Natural killer cell (primary cell): Measurements from ENCODE around the gene ST3GAL3. TPM values are rescaled to one million over a fixed set of nuclear protein-coding genes. Genes with fewer than 3 reads are reported as not detected.

ENCODE experiments used
- ATAC-seq, 3 donors: fragments of 150-1000 bp in 2 of 3; fragments of 200-7000 bp in 1 of 3; cut with Tn5 transposase; 1 replicate in 1 of 3; 2 replicates in 2 of 3; pipeline ENCODE4 v1.10.0; 2021; ENCODE audit warnings: mild to moderate bottlenecking in 2 of 3, moderate library complexity in 2 of 3
- DNase-seq, 2 donors: peaks; one replicate each; pipeline versions ENCODE4 v3.0.0 to v3.0.0-alpha.2; 2013 to 2021; ENCODE audit warnings: mixed read lengths in 1 of 2
- H3K27ac ChIP-seq: one replicate; pipeline ENCODE4 v1.5.1; 2013; ENCODE audit warnings: mild to moderate bottlenecking, low read length
- H3K27me3 ChIP-seq: one replicate; pipeline ENCODE4 v1.6.1; 2013; ENCODE audit warnings: low read length; ENCODE audit not compliant: control insufficient read depth, insufficient read depth
- H3K36me3 ChIP-seq: one replicate; pipeline ENCODE4 v1.6.1; 2013; ENCODE audit warnings: low read length; ENCODE audit not compliant: control insufficient read depth, insufficient read depth
- H3K4me1 ChIP-seq: one replicate; pipeline ENCODE4 v1.6.1; 2013; ENCODE audit warnings: low read length; ENCODE audit not compliant: control insufficient read depth, insufficient read depth
- H3K4me3 ChIP-seq: one replicate; pipeline ENCODE4 v1.5.1; 2013; ENCODE audit warnings: low read length
- H3K9me3 ChIP-seq: one replicate; pipeline ENCODE4 v1.6.1; 2013; ENCODE audit warnings: low read length; ENCODE audit not compliant: control insufficient read depth, insufficient read depth
- H3K27ac Mint-ChIP-seq, 2 donors: one replicate each; pipeline ENCODE4 v1.8.0; 2022; ENCODE audit warnings: mild to moderate bottlenecking in 2 of 2, mixed read lengths in 2 of 2, moderate library complexity in 1 of 2
- H3K27me3 Mint-ChIP-seq, 2 donors: one replicate each; pipeline ENCODE4 v1.8.0; 2022; ENCODE audit warnings: low read depth in 2 of 2, mixed read lengths in 2 of 2
- H3K36me3 Mint-ChIP-seq: one replicate; pipeline ENCODE4 v1.8.0; 2022; ENCODE audit warnings: mixed read lengths
- H3K4me1 Mint-ChIP-seq, 2 donors: one replicate each; pipeline ENCODE4 v1.8.0; 2022; ENCODE audit warnings: mixed read lengths in 2 of 2
- H3K4me3 Mint-ChIP-seq: one replicate; pipeline ENCODE4 v1.8.0; 2022; ENCODE audit warnings: mild to moderate bottlenecking, moderate library complexity, mixed read lengths
- H3K9me3 Mint-ChIP-seq, 2 donors: one replicate each; pipeline ENCODE4 v1.8.0; 2022; ENCODE audit warnings: mixed read lengths in 2 of 2
- CTCF ChIP-seq: fragments of 200-600 bp; IDR thresholded peaks from one replicate; pipeline ENCODE4 v1.8.0; 2022; ENCODE audit warnings: antibody characterized with exemption
- WGBS: methylation state at CpG from one replicate; pipeline ENCODE4 v1.1.7; 2013; ENCODE audit warnings: missing lambda C conversion rate; ENCODE audit not compliant: insufficient coverage; 5-methylcytosine and 5-hydroxymethylcytosine counted together
- intact Hi-C: fragments of 100-400 bp; cut with micrococcal nuclease; formaldehyde crosslinking; loops from one replicate; pipeline ENCODE4 v1.14.2; 2022
- total RNA-seq, 4 donors: library from RNA; stranded (reverse); fragments of 120-200 nt in 1 of 4; gene quantifications; one replicate each; pipeline versions ENCODE4 v1.2.3 to v1.2.4, GENCODE V29; 2013 to 2022

ST3GAL3 gene
- total RNA-seq, 3 donors from 2014 or later (not counting 1 experiment from before 2014, with no cell fraction given), result 22.2 to 27.3 (median 22.3) TPM

- H3K4me3 Mint-ChIP-seq, result no peak overlapping the region
- DNase-seq (no peak), ATAC-seq (no peak)
- intact Hi-C loops, result no loop called here
- WGBS, result 100% methylated on average over 2 of the region's 2 CpGs
- H3K36me3 Mint-ChIP-seq, result no peaks in the 10 kb centered on the region
- Histone ChIP-seq H3K4me1 (no peaks in the 10 kb centered on the region), H3K27ac (no peak overlapping the region), H3K27me3 (no peaks in the 10 kb centered on the region), H3K4me3 (no peak overlapping the region), H3K9me3 (no peaks in the 10 kb centered on the region), H3K36me3 (no peaks in the 10 kb centered on the region)
- no peak for TF ChIP-seq CTCF
- H3K4me1 Mint-ChIP-seq, result peaks cover 5 to 6% of the 10 kb centered on the region in 2 donors
- H3K9me3 Mint-ChIP-seq, result no peaks in the 10 kb centered on the region
- no peaks in the 10 kb centered on the region for H3K27me3 Mint-ChIP-seq
- no peak overlapping the region for H3K27ac Mint-ChIP-seq
Observed at GRCh38 chr1:43791243-43791642, 83.9 kb downstream of the ST3GAL3 start.

GRCh38 chr1:43796111-43796581 is 88.8 kb downstream of the ST3GAL3 start:
- H3K27ac ChIP-seq, result no peak overlapping the region
- ATAC-seq (no peak), DNase-seq (no peak)
- intact Hi-C loops, result no loop called here
- WGBS, result 71% methylated on average over 1 of the region's 1 CpG
- H3K4me1 ChIP-seq, result no peaks in the 10 kb centered on the region
- Mint-ChIP-seq H3K36me3 (no peaks in the 10 kb centered on the region), H3K27ac (no peak overlapping the region), H3K4me1 (peaks cover 0 to 10% of the 10 kb centered on the region in 2 donors), H3K27me3 (no peaks in the 10 kb centered on the region), H3K4me3 (no peak overlapping the region), H3K9me3 (no peaks in the 10 kb centered on the region)
- no peak for TF ChIP-seq CTCF
- no peaks in the 10 kb centered on the region for H3K36me3 ChIP-seq
- no peak overlapping the region for H3K4me3 ChIP-seq
- H3K9me3 ChIP-seq, result no peaks in the 10 kb centered on the region
- H3K27me3 ChIP-seq, result no peaks in the 10 kb centered on the region

- H3K9me3 ChIP-seq, result no peaks in the 10 kb centered on the region
- 93% methylated on average over 2 of the region's 3 CpGs for WGBS
- no peak for ATAC-seq
Observed at GRCh38 chr1:43797891-43798290, 90.6 kb downstream of the ST3GAL3 start.

More at GRCh38 chr1:43797891-43798290, 90.6 kb downstream of the ST3GAL3 start:
- no peak for TF ChIP-seq CTCF
- Histone ChIP-seq H3K27me3 (no peaks in the 10 kb centered on the region), H3K4me3 (no peak overlapping the region), H3K27ac (no peak overlapping the region), H3K4me1 (no peaks in the 10 kb centered on the region), H3K36me3 (no peaks in the 10 kb centered on the region)
- intact Hi-C loops, result no loop called here
- DNase-seq, result no peak
- Mint-ChIP-seq H3K36me3 (no peaks in the 10 kb centered on the region), H3K27me3 (no peaks in the 10 kb centered on the region), H3K9me3 (no peaks in the 10 kb centered on the region), H3K4me1 (peaks cover 0 to 10% of the 10 kb centered on the region in 2 donors), H3K4me3 (no peak overlapping the region), H3K27ac (no peak overlapping the region)
